ENCODE data around the gene ARL6IP5. TPM values are rescaled to one million over a fixed set of nuclear protein-coding genes. Genes with fewer than 3 reads are reported as not detected.
A peak's percentile ranks its signal among the peaks of the same experiment; 100 is the strongest.

ARL6IP5 gene
- polyA plus RNA-seq, 4 donors: 81.6 to 141 (median 116) TPM

DNA sequence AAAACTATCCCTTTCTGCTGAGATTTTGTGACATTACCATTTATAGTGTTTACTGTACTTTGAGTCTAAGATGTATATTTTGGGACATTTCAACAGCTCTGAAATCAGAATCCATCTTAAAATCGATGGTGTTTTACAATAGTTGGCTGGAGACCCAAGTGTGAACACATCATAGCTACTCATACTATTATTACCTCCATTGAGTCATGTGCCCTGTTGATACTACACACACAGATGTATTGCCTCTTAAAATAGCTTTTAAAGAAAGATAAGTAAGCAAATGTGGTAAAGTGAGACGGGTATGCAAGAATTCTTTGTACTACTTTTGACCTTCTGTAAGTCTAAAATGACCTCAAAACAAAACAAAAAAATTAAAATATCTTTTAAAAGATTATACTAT is 31.0 kb downstream of the ARL6IP5 start:
- no peak for DNase-seq (ENCODE audit: low read depth in 4 of 4, low spot score in 3 of 4)

DNA sequence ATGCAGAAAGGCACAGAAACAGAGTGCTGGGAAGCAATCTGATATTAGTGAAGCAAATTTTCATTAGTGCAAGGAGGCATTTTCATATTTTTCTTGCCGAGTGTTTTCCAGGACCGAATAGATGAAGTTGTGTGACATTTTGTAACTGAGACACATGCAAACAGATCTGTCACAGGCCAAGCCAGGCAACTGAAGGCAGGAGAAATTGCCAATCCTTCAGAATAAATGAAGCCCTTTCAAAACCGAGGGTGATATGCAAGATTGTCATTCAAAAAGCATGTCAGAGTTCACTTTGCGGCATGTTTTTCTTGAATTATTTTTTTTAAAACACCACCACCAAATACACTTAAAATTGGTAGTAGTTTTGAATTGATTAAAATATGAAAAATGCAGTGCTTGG is 31.4 kb downstream of the ARL6IP5 start:
- DNase-seq (ENCODE audit: low read depth in 4 of 4, low spot score in 3 of 4): no peak

DNA sequence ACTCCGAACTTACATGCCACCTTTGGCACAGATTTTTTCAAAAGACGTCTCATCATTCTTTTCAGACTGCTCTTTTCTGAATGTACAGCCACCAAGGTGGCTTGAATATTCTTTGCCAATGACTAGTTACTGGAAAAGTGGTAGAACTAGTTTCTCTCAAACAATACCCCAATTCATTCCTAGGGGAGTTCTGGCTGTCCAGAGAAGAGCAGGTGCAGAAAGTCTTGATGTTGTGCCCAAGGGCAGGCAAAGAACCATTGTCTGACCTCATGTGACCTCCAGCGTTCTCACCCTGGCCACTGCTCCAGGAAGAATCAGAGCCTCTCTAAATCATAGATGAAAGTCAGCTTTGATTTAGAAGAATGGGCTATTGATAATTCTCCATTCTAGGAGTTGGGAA is 32.2 kb downstream of the ARL6IP5 start:
- DNase-seq (ENCODE audit: low read depth in 4 of 4, low spot score in 3 of 4): no peak

DNA sequence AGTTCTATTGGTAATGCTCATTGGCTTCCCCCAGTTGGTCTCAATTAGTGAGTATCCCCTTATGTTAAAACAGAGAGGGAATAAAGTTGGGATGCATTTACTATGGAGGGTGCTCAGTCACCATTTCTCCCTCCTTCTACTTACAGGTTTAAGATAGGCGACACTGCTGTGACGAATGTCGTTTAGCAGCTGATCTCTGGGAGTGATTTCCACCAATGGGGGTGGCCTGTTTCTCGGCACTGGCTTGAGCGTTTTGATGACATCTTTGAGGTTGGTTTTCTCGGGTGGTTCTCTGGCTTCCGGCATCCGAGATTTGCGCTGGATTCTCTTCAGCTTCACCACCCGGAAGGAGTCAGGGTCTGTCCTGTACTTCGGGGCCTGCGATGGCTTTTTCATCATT is 33.8 kb downstream of the ARL6IP5 start:
- DNase-seq (ENCODE audit: low read depth in 4 of 4, low spot score in 3 of 4): no peak

DNA sequence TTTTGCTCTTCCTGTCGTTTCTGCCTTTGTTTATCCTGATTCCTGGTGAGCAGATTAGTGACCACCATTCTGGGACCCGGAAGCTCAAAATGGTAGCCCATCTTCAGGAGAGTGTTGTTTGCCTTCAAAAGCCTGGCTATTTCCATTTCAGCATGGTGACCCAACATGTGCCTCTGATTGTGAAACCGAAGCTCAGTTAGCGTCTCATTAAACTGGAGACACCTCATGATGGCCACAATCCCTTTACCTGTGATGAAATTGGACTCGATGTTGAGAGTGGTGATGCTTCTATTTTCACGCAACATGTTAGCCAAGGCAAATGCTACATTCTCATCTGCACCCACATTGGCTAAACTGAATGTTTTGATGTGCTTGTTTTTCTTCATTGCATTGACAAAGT is 34.4 kb downstream of the ARL6IP5 start:
- DNase-seq (ENCODE audit: low read depth in 4 of 4, low spot score in 3 of 4): no peak

DNA sequence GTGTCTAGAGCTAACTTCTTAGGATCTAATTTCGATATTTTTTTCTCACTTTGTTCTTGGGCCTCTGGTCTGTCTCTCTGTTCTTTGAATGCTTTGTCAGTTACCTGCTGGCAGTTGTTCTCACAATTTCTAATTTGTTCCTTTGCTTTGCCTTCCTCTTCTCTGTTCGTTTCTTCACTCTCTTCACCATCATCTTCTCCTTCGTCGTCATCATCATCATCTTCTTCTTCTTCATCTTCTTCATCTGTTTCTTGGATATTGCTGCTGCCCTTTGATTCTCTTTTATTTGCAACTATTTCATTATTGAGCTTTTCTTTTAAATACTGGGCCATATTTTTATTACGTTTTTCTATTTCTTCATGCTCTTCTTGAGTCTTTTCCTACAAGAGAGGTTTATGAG is 34.9 kb downstream of the ARL6IP5 start:
- no peak for DNase-seq (ENCODE audit: low read depth in 4 of 4, low spot score in 3 of 4)

DNA sequence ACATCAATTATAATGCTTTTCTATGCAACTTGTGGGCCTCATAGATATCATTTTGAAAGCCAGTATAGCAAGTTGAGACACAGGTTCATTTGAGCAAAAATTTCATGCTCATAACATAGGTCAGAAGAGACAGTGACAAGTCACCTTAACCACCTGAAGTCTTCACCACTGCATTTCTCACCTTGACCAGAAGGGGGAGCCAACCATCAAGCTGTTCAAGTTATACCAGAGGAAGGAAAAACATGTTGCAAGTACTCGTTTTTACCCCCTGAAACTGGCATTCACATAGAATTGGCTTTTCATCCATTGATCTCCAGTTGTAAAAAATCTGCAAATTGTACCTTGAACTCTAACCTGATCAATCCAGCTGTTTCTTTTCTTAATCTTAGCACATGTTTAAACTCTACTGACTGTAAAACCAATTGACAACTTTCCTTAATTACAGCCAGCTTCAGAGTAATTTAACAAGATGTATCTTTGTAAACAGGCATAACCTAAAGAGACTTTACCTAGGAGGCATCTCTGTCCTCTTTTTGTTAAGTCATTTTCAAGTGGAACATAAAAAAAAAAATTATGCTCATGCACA is 36.2 kb downstream of the ARL6IP5 start:
- DNase-seq (ENCODE audit: low read depth in 4 of 4, low spot score in 3 of 4): peak; percentile 58 to 69 (median 61)

DNA sequence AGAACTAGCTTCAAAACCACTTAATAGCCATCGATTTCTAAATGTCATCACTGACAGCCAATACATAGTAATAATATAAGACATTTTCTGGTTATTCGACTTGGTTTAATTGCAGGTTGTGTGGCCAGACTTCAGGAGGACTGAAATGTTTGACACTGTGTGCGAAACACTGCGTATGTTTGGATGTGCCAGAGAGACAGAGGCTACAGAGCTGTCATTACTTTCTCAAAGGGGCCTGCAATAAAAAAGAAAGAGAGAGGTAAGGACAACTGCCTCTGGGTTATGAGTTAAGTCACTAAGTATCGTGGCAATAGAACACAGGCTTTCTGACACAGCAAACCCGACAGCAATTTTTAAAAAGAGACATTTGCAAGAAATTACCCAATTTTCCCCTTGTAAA is 36.8 kb downstream of the ARL6IP5 start:
- no peak for DNase-seq (ENCODE audit: low read depth in 4 of 4, low spot score in 3 of 4)

DNA sequence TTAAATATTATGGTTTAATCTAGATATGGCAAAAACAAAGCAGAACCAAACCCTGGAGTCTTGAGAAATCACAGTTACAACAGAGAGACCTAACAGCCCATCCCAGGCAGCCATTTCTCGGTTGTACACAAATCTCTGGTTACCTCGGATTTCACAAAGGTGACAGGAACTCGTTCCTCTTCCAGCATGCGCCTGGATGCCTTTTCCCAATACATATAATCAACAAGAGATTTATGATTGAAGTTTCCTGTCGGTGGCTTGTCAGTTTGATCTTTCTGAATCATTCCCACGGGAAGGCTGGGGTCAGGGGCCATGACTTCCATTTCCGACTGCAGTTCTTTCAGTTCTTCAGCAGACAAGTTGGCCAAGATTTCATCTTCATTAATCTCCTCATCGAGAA is 37.2 kb downstream of the ARL6IP5 start:
- DNase-seq (ENCODE audit: low read depth in 4 of 4, low spot score in 3 of 4): no peak

DNA sequence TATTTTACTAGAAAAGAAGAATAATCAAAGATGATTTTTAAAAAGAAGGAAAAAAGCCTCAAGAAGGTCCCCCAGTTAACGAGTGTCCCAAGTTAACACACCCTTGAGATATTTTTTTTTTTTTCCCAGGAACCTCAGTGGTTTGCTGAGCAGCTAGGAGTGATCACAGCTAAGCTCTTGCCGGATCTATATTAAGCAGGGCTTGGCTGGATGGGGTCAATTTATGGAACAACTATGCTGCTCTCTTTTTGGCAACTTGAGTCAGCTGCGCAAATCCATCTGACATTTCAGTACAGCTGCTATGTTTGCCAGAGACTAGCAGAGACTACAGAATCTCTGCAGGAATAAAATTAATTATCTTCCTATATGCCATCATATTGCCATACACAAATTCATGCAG is 37.7 kb downstream of the ARL6IP5 start, which contains the start of gene LMOD3:
LMOD3 (minus strand) TSS at position 193 of the 400 bp plus-strand sequence. CDS start 209 bp downstream, outside the sequence.
- DNase-seq (ENCODE audit: low read depth in 4 of 4, low spot score in 3 of 4): no peak

DNA sequence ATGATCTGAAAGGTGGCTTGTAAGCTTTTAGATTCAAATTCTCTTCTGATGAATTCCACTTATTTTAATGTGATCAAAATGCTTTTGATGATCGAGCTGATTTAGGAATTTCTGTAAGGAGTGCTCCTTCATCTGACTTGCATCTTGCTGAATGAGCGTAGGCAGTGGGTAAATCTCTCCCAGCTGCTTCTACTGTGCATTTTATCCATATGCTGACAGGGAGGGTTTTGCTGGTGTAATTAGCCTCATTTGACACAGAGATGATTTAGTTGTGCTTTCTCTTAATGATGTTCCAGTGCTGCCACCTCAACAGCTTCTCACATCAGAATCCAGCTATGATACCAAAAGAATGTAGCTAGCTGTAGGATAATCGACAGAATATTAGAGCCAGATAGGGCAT is 41.5 kb downstream of the ARL6IP5 start:
- DNase-seq (ENCODE audit: low read depth in 4 of 4, low spot score in 3 of 4): no peak

DNA sequence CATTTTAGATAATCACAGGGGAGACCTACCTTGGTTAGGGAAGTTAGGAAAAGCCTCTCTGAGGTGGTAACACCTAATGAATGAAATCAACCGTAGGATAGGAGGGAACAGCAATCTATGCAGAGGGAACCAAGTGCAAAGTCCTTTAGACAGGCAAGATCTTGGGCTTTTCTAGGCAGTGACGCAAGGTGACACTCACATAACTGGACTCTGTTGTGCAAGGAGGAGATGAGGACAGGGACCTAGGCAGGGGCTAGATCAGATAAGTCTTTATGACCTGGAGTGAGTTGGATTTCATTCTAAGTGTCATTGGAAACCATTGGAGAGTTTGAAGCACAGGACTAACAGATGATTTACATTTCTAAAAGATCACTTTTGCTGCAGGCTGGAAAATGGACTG is 42.3 kb downstream of the ARL6IP5 start:
- DNase-seq (ENCODE audit: low read depth in 4 of 4, low spot score in 3 of 4): no peak

DNA sequence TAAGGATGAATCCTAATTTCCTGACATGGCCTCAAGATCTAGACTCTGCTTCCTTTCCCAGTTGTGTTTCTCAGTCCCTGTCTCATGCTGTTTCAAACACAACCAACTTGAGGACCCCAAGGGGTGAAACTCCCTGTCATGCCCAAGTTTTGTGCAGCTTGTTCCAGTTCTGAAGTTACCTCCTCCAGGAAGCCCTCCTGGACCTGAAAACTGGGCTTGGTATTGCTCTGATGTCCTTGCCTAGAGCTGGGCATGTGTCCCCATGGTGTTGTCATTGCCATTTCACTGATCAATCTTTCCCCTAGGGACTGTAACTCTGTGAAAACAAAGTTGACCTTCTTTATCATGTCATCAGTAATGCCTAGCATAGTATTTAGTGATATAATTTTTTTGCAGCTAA is 43.8 kb downstream of the ARL6IP5 start:
- DNase-seq (ENCODE audit: low read depth in 4 of 4, low spot score in 3 of 4): no peak

DNA sequence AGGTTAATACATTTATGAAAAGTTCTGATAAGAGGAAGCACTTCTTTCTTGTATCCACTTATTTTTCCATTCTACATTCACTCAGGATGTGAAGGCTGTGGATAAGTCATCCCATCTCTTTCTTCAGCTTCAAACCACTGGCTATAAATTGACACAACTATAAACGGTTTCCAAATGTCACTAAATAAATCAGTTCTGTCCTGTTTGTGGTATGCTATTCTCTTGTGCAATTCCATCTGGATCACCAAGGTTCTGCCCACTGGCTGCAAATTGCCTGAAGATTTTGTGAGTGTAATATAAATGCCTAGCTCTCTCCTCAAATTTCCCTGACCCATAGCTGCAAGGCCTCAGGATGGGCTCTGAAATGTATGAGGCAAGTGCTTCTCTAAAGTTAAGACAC is 44.8 kb downstream of the ARL6IP5 start:
- DNase-seq (ENCODE audit: low read depth in 4 of 4, low spot score in 3 of 4): no peak

DNA sequence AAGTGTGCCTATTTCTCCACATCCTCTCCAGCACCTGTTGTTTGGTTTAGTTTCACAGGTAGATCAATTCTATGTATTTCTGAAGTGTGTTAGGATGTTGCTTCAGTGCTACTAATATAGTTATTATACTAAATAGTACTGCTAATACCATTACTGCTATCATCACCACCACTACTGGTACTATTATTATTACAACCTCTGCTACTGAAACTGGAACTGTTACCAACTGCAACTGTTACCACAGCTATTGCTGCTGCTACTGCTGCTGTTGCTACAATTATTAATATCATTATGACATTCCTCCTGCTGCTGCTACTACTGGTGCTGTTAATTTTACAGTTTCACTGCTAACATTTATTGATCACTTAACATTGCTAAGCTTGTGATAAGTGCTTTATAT is 46.0 kb downstream of the ARL6IP5 start:
- no peak for DNase-seq (ENCODE audit: low read depth in 4 of 4, low spot score in 3 of 4)

DNA sequence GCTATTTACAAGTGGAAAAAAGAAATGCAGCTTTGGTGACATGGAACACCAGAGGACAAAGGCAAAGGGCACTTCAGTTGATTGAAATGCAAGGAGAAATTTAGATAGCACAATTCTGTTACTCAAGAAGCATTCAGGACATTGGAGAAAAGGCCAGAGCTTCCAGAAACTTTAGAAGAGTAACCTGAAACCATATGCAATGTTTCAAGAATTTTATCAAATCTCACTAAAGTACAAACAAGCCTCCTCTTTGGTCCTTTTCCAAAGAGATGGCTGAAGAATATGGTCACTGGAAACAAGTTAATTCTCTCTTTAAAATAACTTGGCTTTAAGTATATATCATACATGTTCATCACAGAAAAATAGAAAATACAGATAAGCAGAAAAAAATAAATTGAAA is 52.3 kb downstream of the ARL6IP5 start:
- no peak for DNase-seq (ENCODE audit: low read depth in 4 of 4, low spot score in 3 of 4)

DNA sequence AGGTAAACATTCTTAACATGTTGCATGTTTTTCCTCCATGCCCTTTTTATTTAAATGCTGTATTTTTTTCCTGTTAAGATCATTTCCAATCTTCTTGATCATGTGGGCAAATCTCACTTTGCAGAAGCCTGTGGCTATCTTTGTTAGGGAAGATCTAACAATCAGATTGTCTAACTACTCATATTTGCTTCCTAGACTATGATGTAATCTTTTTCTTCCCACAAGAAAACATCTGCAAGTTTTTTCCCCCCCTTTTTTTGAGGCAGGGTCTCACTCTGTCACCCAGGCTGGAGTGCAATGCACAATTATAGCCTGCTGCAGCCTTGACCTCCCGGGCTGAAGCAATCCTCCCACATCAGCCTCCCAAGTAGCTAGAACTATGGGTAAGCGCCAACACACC is 52.7 kb downstream of the ARL6IP5 start:
- no peak for DNase-seq (ENCODE audit: low read depth in 4 of 4, low spot score in 3 of 4)

DNA sequence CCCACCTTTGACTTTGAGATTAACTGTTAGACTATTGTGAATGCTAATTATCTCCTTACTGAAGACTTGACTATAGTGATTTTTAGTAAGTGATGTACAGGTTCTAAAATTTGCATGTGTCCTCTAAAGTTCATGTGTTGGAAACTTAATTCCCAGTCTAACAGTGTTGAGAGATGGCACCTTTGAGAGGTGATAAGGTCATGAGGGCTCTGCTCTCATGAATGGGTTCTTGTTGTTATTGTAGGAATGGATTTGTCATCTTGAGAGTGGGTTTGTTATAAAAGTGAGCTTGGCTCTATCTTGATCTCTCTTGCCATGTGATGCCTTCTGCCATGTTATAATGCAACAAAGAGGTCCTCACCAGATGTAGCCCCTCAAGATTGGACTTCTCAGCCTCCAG is 56.6 kb downstream of the ARL6IP5 start:
- DNase-seq (ENCODE audit: low read depth in 4 of 4, low spot score in 3 of 4): no peak

DNA sequence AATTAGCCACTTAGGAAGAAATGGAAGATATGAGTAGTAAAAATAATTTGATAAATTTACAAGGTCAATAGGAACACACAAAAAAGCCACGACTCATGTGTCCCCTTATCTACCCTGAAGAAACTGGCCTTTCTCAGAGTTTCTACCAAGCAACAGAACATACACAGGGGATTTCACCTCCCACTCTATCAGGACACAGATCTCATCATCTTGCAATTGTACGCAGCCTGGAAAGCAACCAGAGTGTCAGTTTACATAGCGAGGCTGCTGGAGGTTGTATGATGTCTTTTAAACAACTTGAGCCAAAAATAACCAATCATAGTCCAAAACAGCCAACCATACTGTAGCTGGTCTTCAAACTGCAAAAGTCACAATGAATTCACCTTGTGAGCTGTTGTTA is 57.4 kb downstream of the ARL6IP5 start:
- DNase-seq (ENCODE audit: low read depth in 4 of 4, low spot score in 3 of 4): no peak

DNA sequence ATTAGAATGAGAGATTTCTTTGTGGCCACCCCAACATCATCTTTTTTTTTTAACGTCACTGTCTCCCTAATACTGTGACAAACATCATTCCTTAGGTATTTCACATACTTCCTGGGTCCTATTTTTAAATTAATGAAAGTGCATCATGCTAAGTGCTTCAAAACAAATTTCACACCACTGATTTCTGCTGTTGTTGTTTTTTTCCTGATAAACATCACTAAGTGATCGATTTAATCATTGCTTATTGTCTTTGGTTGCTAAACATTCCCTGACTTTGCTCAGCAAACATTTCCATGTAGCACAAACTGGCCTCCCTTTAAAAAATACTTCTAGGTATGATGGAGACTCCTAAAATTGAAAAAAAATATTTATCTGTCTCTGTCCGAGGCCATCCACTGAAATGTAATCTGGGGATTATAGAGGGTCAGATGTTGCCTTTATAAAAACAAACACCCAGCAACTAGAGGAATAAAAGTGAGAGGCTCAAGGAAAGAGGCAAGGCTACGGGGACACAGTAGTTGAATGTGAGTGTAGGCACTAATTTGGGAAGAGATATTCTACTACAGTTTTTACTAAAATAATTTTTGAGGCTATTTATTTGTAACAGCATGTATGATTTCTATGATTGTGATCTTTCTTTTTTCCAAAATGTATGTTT is 58.2 kb downstream of the ARL6IP5 start:
- no peak for DNase-seq (ENCODE audit: low read depth in 4 of 4, low spot score in 3 of 4)

DNA sequence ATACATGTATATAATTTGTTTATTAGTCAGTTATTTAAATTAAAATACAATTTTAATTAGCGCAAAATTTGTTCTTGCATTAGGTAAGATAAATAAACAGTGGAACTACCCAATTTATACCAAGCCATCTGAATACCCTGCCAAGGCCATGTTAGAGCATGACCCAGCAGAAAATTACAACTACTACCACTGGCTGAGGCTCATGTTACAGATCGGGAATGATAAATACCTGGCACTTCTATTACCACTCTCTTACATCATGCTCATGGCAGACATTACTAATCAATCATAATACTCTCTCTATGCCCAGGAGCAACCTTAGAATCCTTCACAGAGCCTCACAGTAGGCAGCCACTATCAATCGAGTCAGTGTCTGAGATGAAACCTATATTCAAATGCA is 58.9 kb downstream of the ARL6IP5 start:
- DNase-seq (ENCODE audit: low read depth in 4 of 4, low spot score in 3 of 4): no peak

DNA sequence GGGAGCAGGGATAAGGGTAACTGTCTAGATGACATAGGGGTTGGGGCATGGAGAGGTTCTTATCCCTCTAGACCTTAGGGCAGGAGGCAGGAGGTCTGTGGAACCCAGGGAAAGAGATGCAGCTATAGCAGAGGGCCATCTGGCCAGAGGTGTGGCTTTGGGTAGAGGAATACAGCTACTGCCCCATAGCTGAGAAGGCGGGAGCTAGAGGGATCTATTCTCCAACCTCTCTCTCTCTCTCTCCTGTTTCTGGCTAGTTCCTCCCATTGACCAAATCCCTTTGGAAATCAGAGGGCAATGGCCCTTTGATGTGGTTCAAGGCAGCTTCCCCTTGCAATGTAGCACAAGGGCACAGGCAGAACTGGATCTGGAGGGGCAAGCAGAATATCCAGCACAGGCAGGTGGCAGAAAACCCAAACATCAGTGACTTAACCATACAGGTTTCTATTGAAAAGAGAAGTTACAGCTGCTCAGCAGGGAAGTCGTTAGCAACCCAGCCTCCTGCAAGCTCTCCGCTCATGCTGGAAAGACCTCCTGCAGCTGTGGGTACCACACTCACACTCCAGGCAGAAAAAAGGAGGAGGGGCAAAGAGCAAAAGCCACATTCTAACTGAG is 60.0 kb downstream of the ARL6IP5 start:
- no peak for DNase-seq (ENCODE audit: low read depth in 4 of 4, low spot score in 3 of 4)
